Mononuclear cell (primary cell): ENCODE results near the gene SLC39A8. TPM values are rescaled to one million over a fixed set of nuclear protein-coding genes. Genes with fewer than 3 reads are reported as not detected.

Source experiments
- H3K27me3 ChIP-seq: 2 replicates; pipeline ENCODE4 v1.6.0; 2011; ENCODE audit warnings: low read length, control low read depth; ENCODE audit not compliant: insufficient read depth
- H3K4me1 ChIP-seq: 2 replicates; pipeline ENCODE4 v1.5.1; 2011; ENCODE audit warnings: mild to moderate bottlenecking, low read length, control low read depth; ENCODE audit not compliant: insufficient read depth
- H3K4me3 ChIP-seq: 2 replicates; pipeline ENCODE4 v1.5.1; 2011; ENCODE audit warnings: mild to moderate bottlenecking, low read length, moderate library complexity
- H3K9me3 ChIP-seq: 2 replicates; pipeline ENCODE4 v1.5.1; 2011; ENCODE audit warnings: low read depth, mild to moderate bottlenecking, control low read depth, low read length
- total RNA-seq: library from RNA; depleted of rRNA; stranded (reverse); fragments of >200 nt; gene quantifications from one replicate; pipeline ENCODE4 v1.2.3, GENCODE V29; 2012

SLC39A8 gene
- total RNA-seq, 1 donor: 26.3 TPM

GRCh38 chr4:102350634-102351033, 5.4 kb upstream of the SLC39A8 start:
- H3K4me3 ChIP-seq: no peak overlapping the region
- H3K27me3 ChIP-seq: no peaks in the 10 kb centered on the region
- H3K4me1 ChIP-seq: peaks cover 7% of the 10 kb centered on the region
- H3K9me3 ChIP-seq: no peaks in the 10 kb centered on the region

GRCh38 chr4:102348701-102349100, 3.4 kb upstream of the SLC39A8 start:
- Histone ChIP-seq H3K4me1 (peaks cover 15% of the 10 kb centered on the region), H3K4me3 (no peak overlapping the region), H3K9me3 (no peaks in the 10 kb centered on the region), H3K27me3 (no peaks in the 10 kb centered on the region)

GRCh38 chr4:102345795-102346100, 466 bp upstream of the SLC39A8 start:
- no peaks in the 10 kb centered on the region for H3K27me3 ChIP-seq
- H3K9me3 ChIP-seq: no peaks in the 10 kb centered on the region
- H3K4me3 ChIP-seq: peak overlapping the region; percentile 66
- peaks cover 21% of the 10 kb centered on the region for H3K4me1 ChIP-seq

- Histone ChIP-seq H3K4me3 (peak overlapping the region; percentile 66), H3K27me3 (no peaks in the 10 kb centered on the region), H3K9me3 (no peaks in the 10 kb centered on the region), H3K4me1 (peaks cover 21% of the 10 kb centered on the region)
Observed at GRCh38 chr4:102344520-102344953, 745 bp downstream of the SLC39A8 start.

GRCh38 chr4:102343964-102344519, 1.2 kb downstream of the SLC39A8 start:
- Histone ChIP-seq H3K4me1 (peaks cover 21% of the 10 kb centered on the region), H3K9me3 (no peaks in the 10 kb centered on the region), H3K4me3 (peak overlapping the region; percentile 66), H3K27me3 (no peaks in the 10 kb centered on the region)

GRCh38 chr4:102342404-102343074, 2.7 kb downstream of the SLC39A8 start:
- peaks cover 21% of the 10 kb centered on the region for H3K4me1 ChIP-seq
- H3K4me3 ChIP-seq: no peak overlapping the region
- no peaks in the 10 kb centered on the region for H3K9me3 ChIP-seq
- H3K27me3 ChIP-seq: no peaks in the 10 kb centered on the region

GRCh38 chr4:102341201-102341600, 4.1 kb downstream of the SLC39A8 start:
- Histone ChIP-seq H3K4me1 (peaks cover 20% of the 10 kb centered on the region), H3K4me3 (no peak overlapping the region), H3K27me3 (no peaks in the 10 kb centered on the region), H3K9me3 (no peaks in the 10 kb centered on the region)

- H3K9me3 ChIP-seq: no peaks in the 10 kb centered on the region
- no peaks in the 10 kb centered on the region for H3K27me3 ChIP-seq
- H3K4me1 ChIP-seq: peaks cover 9% of the 10 kb centered on the region
- no peak overlapping the region for H3K4me3 ChIP-seq
Observed at GRCh38 chr4:102339018-102339417, 6.3 kb downstream of the SLC39A8 start.

GRCh38 chr4:102338405-102338804, 6.9 kb downstream of the SLC39A8 start:
- Histone ChIP-seq H3K4me1 (peaks cover 4% of the 10 kb centered on the region), H3K4me3 (no peak overlapping the region)

GRCh38 chr4:102335616-102336015, 9.7 kb downstream of the SLC39A8 start:
- H3K27me3 ChIP-seq: no peaks in the 10 kb centered on the region
- no peaks in the 10 kb centered on the region for H3K4me1 ChIP-seq
- H3K9me3 ChIP-seq: no peaks in the 10 kb centered on the region
- H3K4me3 ChIP-seq: no peak overlapping the region

More at GRCh38 chr4:102338405-102338804, 6.9 kb downstream of the SLC39A8 start:
- H3K9me3 ChIP-seq: no peaks in the 10 kb centered on the region
- no peaks in the 10 kb centered on the region for H3K27me3 ChIP-seq

- Histone ChIP-seq H3K4me1 (no peaks in the 10 kb centered on the region), H3K4me3 (no peak overlapping the region), H3K9me3 (no peaks in the 10 kb centered on the region), H3K27me3 (no peaks in the 10 kb centered on the region)
Observed at GRCh38 chr4:102334624-102335023, 10.7 kb downstream of the SLC39A8 start.

GRCh38 chr4:102333787-102334186, 11.5 kb downstream of the SLC39A8 start:
- H3K4me3 ChIP-seq: no peak overlapping the region
- no peaks in the 10 kb centered on the region for H3K9me3 ChIP-seq
- H3K4me1 ChIP-seq: no peaks in the 10 kb centered on the region
- H3K27me3 ChIP-seq: no peaks in the 10 kb centered on the region

GRCh38 chr4:102328045-102328444, 17.2 kb downstream of the SLC39A8 start:
- Histone ChIP-seq H3K4me3 (no peak overlapping the region), H3K9me3 (no peaks in the 10 kb centered on the region), H3K27me3 (no peaks in the 10 kb centered on the region), H3K4me1 (no peaks in the 10 kb centered on the region)

- Histone ChIP-seq H3K4me3 (no peak overlapping the region), H3K4me1 (peaks cover 1% of the 10 kb centered on the region), H3K27me3 (no peaks in the 10 kb centered on the region), H3K9me3 (no peaks in the 10 kb centered on the region)
Observed at GRCh38 chr4:102326951-102327350, 18.3 kb downstream of the SLC39A8 start.

- H3K4me1 ChIP-seq: peaks cover 6% of the 10 kb centered on the region
- no peaks in the 10 kb centered on the region for H3K9me3 ChIP-seq
- no peak overlapping the region for H3K4me3 ChIP-seq
- H3K27me3 ChIP-seq: no peaks in the 10 kb centered on the region
Observed at GRCh38 chr4:102324730-102325129, 20.6 kb downstream of the SLC39A8 start.

GRCh38 chr4:102322736-102323135, 22.5 kb downstream of the SLC39A8 start:
- Histone ChIP-seq H3K27me3 (no peaks in the 10 kb centered on the region), H3K9me3 (no peaks in the 10 kb centered on the region)

More at GRCh38 chr4:102322736-102323135, 22.5 kb downstream of the SLC39A8 start:
- Histone ChIP-seq H3K4me3 (no peak overlapping the region), H3K4me1 (peaks cover 6% of the 10 kb centered on the region)
